ENCODE measurements around the gene DLEC1.

The DLEC1 gene

GRCh38 chr3:38000242-38000916 is 38.6 kb upstream of the DLEC1 start:
- Histone ChIP-seq H3K14ac (ENCODE audit: low read length) (no peak overlapping the region), H3K27ac (replicated peaks; ENCODE audit: low read length) (no peak overlapping the region), H4K8ac (ENCODE audit: low read depth, low read length) (no peak overlapping the region), H3K79me1 (ENCODE audit: low read depth, low read length) (no peaks in the 10 kb centered on the region), H3K9ac (ENCODE audit: low read depth, low read length, poor library complexity) (peak overlapping the region; percentile 26), H2BK15ac (ENCODE audit: low read length) (no peak overlapping the region), H3K4me2 (ENCODE audit: insufficient read depth, low read length, poor library complexity, severe bottlenecking) (no peak overlapping the region), H3K23ac (ENCODE audit: low read depth, low read length, poor library complexity) (no peak overlapping the region), H3K27me3 (ENCODE audit: control insufficient read depth in 3 of 3, insufficient read depth in 3 of 3, low read depth in 1 of 3, low read length in 3 of 3) (peaks cover 0 to 23% (median 6%) of the 10 kb centered on the region in 3 experiments), H2BK120ac (ENCODE audit: low read depth, low read length) (no peak overlapping the region), H3K18ac (ENCODE audit: low read length) (no peak overlapping the region), H3K36me3 (replicated peaks in 1 of 2; ENCODE audit: control insufficient read depth in 2 of 2, insufficient read depth in 2 of 2, low read length in 2 of 2) (peaks cover 4 to 14% of the 10 kb centered on the region in 2 donors), H3K4me1 (ENCODE audit: control insufficient read depth in 2 of 2, insufficient read depth in 1 of 2, low read depth in 1 of 2, low read length in 2 of 2) (peaks cover 18 to 21% of the 10 kb centered on the region in 2 donors), H2AK5ac (ENCODE audit: low read depth, low read length) (peak overlapping the region; percentile 22), H2BK12ac (ENCODE audit: low read length) (no peak overlapping the region), H3K4ac (ENCODE audit: low read length) (no peak overlapping the region), H3K9me3 (replicated peaks in 1 of 2; ENCODE audit: control insufficient read depth in 2 of 2, insufficient read depth in 1 of 2, low read depth in 1 of 2, low read length in 2 of 2) (no peaks in the 10 kb centered on the region), H3K4me3 (ENCODE audit: low read length in 2 of 2) (no peak overlapping the region), H4K91ac (ENCODE audit: low read depth, low read length, poor library complexity) (no peak overlapping the region), H2AFZ (ENCODE audit: low read length) (peak overlapping the region; percentile 26), H2BK5ac (ENCODE audit: low read length) (peak overlapping the region; percentile 4)
- no peak for DNase-seq (ENCODE audit: low spot score)
- WGBS, 2 donors (ENCODE audit: extremely low coverage in 2 of 2, insufficient read length in 2 of 2, insufficient replicate concordance in 1 of 2), result no CpG with 5 or more reads among the region's 6 CpGs

GRCh38 chr3:38000965-38001455 is 38.0 kb upstream of the DLEC1 start:
- Histone ChIP-seq H3K4me1 (ENCODE audit: control insufficient read depth in 2 of 2, insufficient read depth in 1 of 2, low read depth in 1 of 2, low read length in 2 of 2) (peaks cover 18 to 22% of the 10 kb centered on the region in 2 donors), H3K36me3 (replicated peaks in 1 of 2; ENCODE audit: control insufficient read depth in 2 of 2, insufficient read depth in 2 of 2, low read length in 2 of 2) (peaks cover 10 to 18% of the 10 kb centered on the region in 2 donors), H3K23ac (ENCODE audit: low read depth, low read length, poor library complexity) (no peak overlapping the region), H2BK120ac (ENCODE audit: low read depth, low read length) (no peak overlapping the region), H2AK5ac (ENCODE audit: low read depth, low read length) (no peak overlapping the region), H3K4me2 (ENCODE audit: insufficient read depth, low read length, poor library complexity, severe bottlenecking) (no peak overlapping the region), H4K8ac (ENCODE audit: low read depth, low read length) (no peak overlapping the region), H3K27ac (replicated peaks; ENCODE audit: low read length) (no peak overlapping the region), H3K14ac (ENCODE audit: low read length) (no peak overlapping the region), H2BK5ac (ENCODE audit: low read length) (peak overlapping the region; percentile 4), H3K4me3 (ENCODE audit: low read length in 2 of 2) (no peak overlapping the region), H3K18ac (ENCODE audit: low read length) (no peak overlapping the region), H3K27me3 (ENCODE audit: control insufficient read depth in 3 of 3, insufficient read depth in 3 of 3, low read depth in 1 of 3, low read length in 3 of 3) (peaks cover 0 to 18% (median 6%) of the 10 kb centered on the region in 3 experiments), H3K4ac (ENCODE audit: low read length) (no peak overlapping the region), H2AFZ (ENCODE audit: low read length) (peak overlapping the region; percentile 26), H2BK15ac (ENCODE audit: low read length) (no peak overlapping the region), H2BK12ac (ENCODE audit: low read length) (no peak overlapping the region), H3K9me3 (replicated peaks in 1 of 2; ENCODE audit: control insufficient read depth in 2 of 2, insufficient read depth in 1 of 2, low read depth in 1 of 2, low read length in 2 of 2) (no peaks in the 10 kb centered on the region), H3K9ac (ENCODE audit: low read depth, low read length, poor library complexity) (peak overlapping the region; percentile 26), H4K91ac (ENCODE audit: low read depth, low read length, poor library complexity) (no peak overlapping the region), H3K79me1 (ENCODE audit: low read depth, low read length) (no peaks in the 10 kb centered on the region)
- DNase-seq (ENCODE audit: low spot score), result no peak
- WGBS, 2 donors (ENCODE audit: extremely low coverage in 2 of 2, insufficient read length in 2 of 2, insufficient replicate concordance in 1 of 2), result no CpG with 5 or more reads among the region's 6 CpGs

DNA sequence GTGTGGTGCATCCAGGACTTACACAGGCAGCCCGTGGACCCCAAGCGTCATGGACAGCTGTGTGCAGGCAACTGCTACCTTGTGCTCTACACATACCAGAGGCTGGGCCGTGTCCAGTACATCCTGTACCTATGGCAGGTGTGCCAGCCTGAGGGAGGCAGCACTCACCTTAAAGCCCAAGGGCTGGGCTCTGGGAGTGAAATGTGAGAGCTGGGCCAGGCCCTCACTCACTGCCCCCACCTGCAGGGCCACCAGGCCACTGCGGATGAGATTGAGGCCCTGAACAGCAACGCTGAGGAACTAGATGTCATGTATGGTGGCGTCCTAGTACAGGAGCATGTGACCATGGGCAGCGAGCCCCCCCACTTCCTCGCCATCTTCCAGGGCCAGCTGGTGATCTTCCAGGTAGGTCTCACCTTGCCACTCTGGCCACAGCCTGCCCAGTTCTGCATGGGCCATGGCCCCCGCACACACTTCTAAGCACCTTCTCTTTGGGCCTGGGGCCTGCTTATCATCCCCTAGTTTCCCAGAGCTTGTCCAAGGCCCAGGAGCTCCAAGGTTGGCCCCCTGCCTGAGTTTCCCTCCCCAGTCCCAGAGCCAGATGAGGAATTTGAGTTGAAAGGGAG is 37.4 kb upstream of the DLEC1 start:
- Histone ChIP-seq H4K8ac (ENCODE audit: low read depth, low read length) (no peak overlapping the region), H3K4me3 (ENCODE audit: low read length in 2 of 2) (no peak overlapping the region), H3K4me1 (ENCODE audit: control insufficient read depth in 2 of 2, insufficient read depth in 1 of 2, low read depth in 1 of 2, low read length in 2 of 2) (peaks cover 18 to 22% of the 10 kb centered on the region in 2 donors), H3K18ac (ENCODE audit: low read length) (no peak overlapping the region), H3K27ac (replicated peaks; ENCODE audit: low read length) (no peak overlapping the region), H3K23ac (ENCODE audit: low read depth, low read length, poor library complexity) (no peak overlapping the region), H3K79me1 (ENCODE audit: low read depth, low read length) (no peaks in the 10 kb centered on the region), H3K9me3 (replicated peaks in 1 of 2; ENCODE audit: control insufficient read depth in 2 of 2, insufficient read depth in 1 of 2, low read depth in 1 of 2, low read length in 2 of 2) (no peaks in the 10 kb centered on the region), H2BK120ac (ENCODE audit: low read depth, low read length) (no peak overlapping the region), H3K4me2 (ENCODE audit: insufficient read depth, low read length, poor library complexity, severe bottlenecking) (no peak overlapping the region), H2BK5ac (ENCODE audit: low read length) (no peak overlapping the region), H4K91ac (ENCODE audit: low read depth, low read length, poor library complexity) (no peak overlapping the region), H3K14ac (ENCODE audit: low read length) (no peak overlapping the region), H2BK15ac (ENCODE audit: low read length) (no peak overlapping the region), H3K9ac (ENCODE audit: low read depth, low read length, poor library complexity) (no peak overlapping the region), H2AK5ac (ENCODE audit: low read depth, low read length) (no peak overlapping the region), H2AFZ (ENCODE audit: low read length) (no peak overlapping the region), H3K36me3 (replicated peaks in 1 of 2; ENCODE audit: control insufficient read depth in 2 of 2, insufficient read depth in 2 of 2, low read length in 2 of 2) (peaks cover 16 to 18% of the 10 kb centered on the region in 2 donors), H3K27me3 (ENCODE audit: control insufficient read depth in 3 of 3, insufficient read depth in 3 of 3, low read depth in 1 of 3, low read length in 3 of 3) (peaks cover 0 to 18% (median 6%) of the 10 kb centered on the region in 3 experiments), H2BK12ac (ENCODE audit: low read length) (no peak overlapping the region), H3K4ac (ENCODE audit: low read length) (no peak overlapping the region)
- WGBS, 2 donors (ENCODE audit: extremely low coverage in 2 of 2, insufficient read length in 2 of 2, insufficient replicate concordance in 1 of 2), result no CpG with 5 or more reads among the region's 9 CpGs
- DNase-seq (ENCODE audit: low spot score), result no peak

DNA sequence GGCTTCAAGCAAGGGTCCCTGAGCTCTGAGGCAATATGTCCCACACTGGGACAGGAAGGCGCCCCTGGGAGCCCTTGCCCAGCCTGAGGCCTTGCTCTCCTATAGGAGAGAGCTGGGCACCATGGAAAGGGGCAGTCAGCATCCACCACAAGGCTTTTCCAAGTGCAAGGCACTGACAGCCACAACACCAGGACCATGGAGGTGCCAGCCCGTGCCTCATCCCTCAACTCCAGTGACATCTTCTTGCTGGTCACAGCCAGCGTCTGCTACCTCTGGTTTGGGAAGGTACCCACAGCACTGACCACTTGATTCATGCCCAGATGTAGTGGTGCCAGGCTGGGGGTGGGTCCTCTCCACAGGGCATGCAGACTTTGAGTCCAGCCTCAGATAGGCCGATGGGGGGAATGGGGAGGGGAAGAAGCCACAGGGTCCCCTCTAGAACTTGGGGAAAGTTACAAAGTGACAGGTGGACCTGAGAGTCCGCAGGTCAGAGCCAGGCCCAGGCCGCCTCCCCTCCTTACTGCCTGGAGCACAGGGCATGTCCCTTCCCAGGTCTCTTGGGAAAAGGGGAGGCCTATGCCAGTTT is 36.6 kb upstream of the DLEC1 start:
- Histone ChIP-seq H3K4ac (ENCODE audit: low read length) (no peak overlapping the region), H4K91ac (ENCODE audit: low read depth, low read length, poor library complexity) (no peak overlapping the region), H3K27me3 (ENCODE audit: control insufficient read depth in 3 of 3, insufficient read depth in 3 of 3, low read depth in 1 of 3, low read length in 3 of 3) (peaks cover 0 to 18% (median 6%) of the 10 kb centered on the region in 3 experiments), H3K36me3 (replicated peaks in 1 of 2; ENCODE audit: control insufficient read depth in 2 of 2, insufficient read depth in 2 of 2, low read length in 2 of 2) (peaks cover 20 to 24% of the 10 kb centered on the region in 2 donors), H3K4me3 (ENCODE audit: low read length in 2 of 2) (no peak overlapping the region), H3K4me2 (ENCODE audit: insufficient read depth, low read length, poor library complexity, severe bottlenecking) (no peak overlapping the region), H2BK15ac (ENCODE audit: low read length) (no peak overlapping the region), H3K23ac (ENCODE audit: low read depth, low read length, poor library complexity) (no peak overlapping the region), H3K9me3 (replicated peaks in 1 of 2; ENCODE audit: control insufficient read depth in 2 of 2, insufficient read depth in 1 of 2, low read depth in 1 of 2, low read length in 2 of 2) (no peaks in the 10 kb centered on the region), H2BK12ac (ENCODE audit: low read length) (no peak overlapping the region), H2AK5ac (ENCODE audit: low read depth, low read length) (no peak overlapping the region), H3K27ac (replicated peaks; ENCODE audit: low read length) (no peak overlapping the region), H2BK120ac (ENCODE audit: low read depth, low read length) (peak overlapping the region; percentile 17), H3K9ac (ENCODE audit: low read depth, low read length, poor library complexity) (no peak overlapping the region), H2AFZ (ENCODE audit: low read length) (no peak overlapping the region), H3K79me1 (ENCODE audit: low read depth, low read length) (no peaks in the 10 kb centered on the region), H2BK5ac (ENCODE audit: low read length) (no peak overlapping the region), H3K18ac (ENCODE audit: low read length) (no peak overlapping the region), H3K14ac (ENCODE audit: low read length) (no peak overlapping the region), H3K4me1 (ENCODE audit: control insufficient read depth in 2 of 2, insufficient read depth in 1 of 2, low read depth in 1 of 2, low read length in 2 of 2) (peaks cover 18 to 22% of the 10 kb centered on the region in 2 donors), H4K8ac (ENCODE audit: low read depth, low read length) (no peak overlapping the region)
- WGBS, 2 donors (ENCODE audit: extremely low coverage in 2 of 2, insufficient read length in 2 of 2, insufficient replicate concordance in 1 of 2), result no CpG with 5 or more reads among the region's 6 CpGs
- DNase-seq (ENCODE audit: low spot score), result no peak

All from neuronal stem cell (in vitro differentiated cells).